ENCODE results near the gene MOGAT2. TPM values are rescaled to one million over a fixed set of nuclear protein-coding genes. Genes with fewer than 3 reads are reported as not detected.
A peak's percentile ranks its signal among the peaks of the same experiment; 100 is the strongest.

MOGAT2 gene
- total RNA-seq, 2 experiments from 2014 or later = not detected

GRCh38 chr11:75768112-75768908 is 50.7 kb downstream of the MOGAT2 start, which contains the start of gene DGAT2:
Gene DGAT2, plus strand, starts transcription at chr11:75768778. Its CDS starts 214 bp downstream, at chr11:75768992.
- Mint-ChIP-seq H3K27me3 (peaks cover 21% of the 10 kb centered on the region), H3K9me3 (no peaks in the 10 kb centered on the region), H3K4me1 (peaks cover 17% of the 10 kb centered on the region), H3K36me3 (ENCODE audit: low read depth) (no peaks in the 10 kb centered on the region), H3K4me3 (peak within 1 kb of the TSS; percentile 64), H3K27ac (peak within 1 kb of the TSS; percentile 83)
- POLR2A ChIA-PET = no interaction called here
- CTCF ChIA-PET = interaction anchor here (0.7 to 1.1 kb wide), 2 partner anchors 10 to 22 kb away, joined by 3 read pairs; no protein-coding TSS in a partner anchor
- DNase-seq = peak; percentile 71

- ChIA-PET POLR2A (no interaction called here), CTCF (interaction anchor here (0.7 to 1.1 kb wide), 2 partner anchors 11 to 21 kb away, joined by 3 read pairs; no protein-coding TSS in a partner anchor)
- H3K4me1 Mint-ChIP-seq = peaks cover 24% of the 10 kb centered on the region
- no peak for DNase-seq
- H3K9me3 Mint-ChIP-seq = no peaks in the 10 kb centered on the region
- H3K36me3 Mint-ChIP-seq (ENCODE audit: low read depth) = no peaks in the 10 kb centered on the region
- peak overlapping the region; percentile 12 for H3K4me3 Mint-ChIP-seq
- H3K27ac Mint-ChIP-seq = no peak overlapping the region
- H3K27me3 Mint-ChIP-seq = peaks cover 21% of the 10 kb centered on the region
Observed at GRCh38 chr11:75768909-75769771, 51.5 kb downstream of the MOGAT2 start.

- no peak for DNase-seq
- peaks cover 21% of the 10 kb centered on the region for H3K27me3 Mint-ChIP-seq
- H3K4me1 Mint-ChIP-seq = peaks cover 24% of the 10 kb centered on the region
- no peak overlapping the region for H3K27ac Mint-ChIP-seq
- ChIA-PET CTCF (no interaction called here), POLR2A (no interaction called here)
- H3K36me3 Mint-ChIP-seq (ENCODE audit: low read depth) = no peaks in the 10 kb centered on the region
- no peak overlapping the region for H3K4me3 Mint-ChIP-seq
- H3K9me3 Mint-ChIP-seq = no peaks in the 10 kb centered on the region
Observed at GRCh38 chr11:75770102-75770501, 52.5 kb downstream of the MOGAT2 start.

GRCh38 chr11:75771646-75772410 is 54.2 kb downstream of the MOGAT2 start:
- Mint-ChIP-seq H3K36me3 (ENCODE audit: low read depth) (no peaks in the 10 kb centered on the region), H3K4me1 (peaks cover 24% of the 10 kb centered on the region), H3K27ac (no peak overlapping the region), H3K4me3 (no peak overlapping the region), H3K9me3 (no peaks in the 10 kb centered on the region), H3K27me3 (peaks cover 21% of the 10 kb centered on the region)
- CTCF ChIA-PET = interaction anchor here (1.1 to 1.3 kb wide), 2 partner anchors 10 to 380 kb away, joined by 3 to 4 read pairs; no protein-coding TSS in a partner anchor
- DNase-seq = peak; percentile 5
- POLR2A ChIA-PET = no interaction called here

- no peaks in the 10 kb centered on the region for H3K36me3 Mint-ChIP-seq (ENCODE audit: low read depth)
- H3K9me3 Mint-ChIP-seq = no peaks in the 10 kb centered on the region
- H3K27ac Mint-ChIP-seq = peak overlapping the region; percentile 0
- H3K4me1 Mint-ChIP-seq = peaks cover 28% of the 10 kb centered on the region
- H3K4me3 Mint-ChIP-seq = no peak overlapping the region
- no peak for DNase-seq
- ChIA-PET CTCF (interaction anchor here (0.6 to 1.3 kb wide), 2 partner anchors 9 to 40 kb away, joined by 3 read pairs; no protein-coding TSS in a partner anchor), POLR2A (no interaction called here)
- H3K27me3 Mint-ChIP-seq = peaks cover 21% of the 10 kb centered on the region
Observed at GRCh38 chr11:75773595-75774353, 56.1 kb downstream of the MOGAT2 start.

- Mint-ChIP-seq H3K9me3 (no peaks in the 10 kb centered on the region), H3K27me3 (peaks cover 9% of the 10 kb centered on the region), H3K36me3 (ENCODE audit: low read depth) (no peaks in the 10 kb centered on the region), H3K27ac (no peak overlapping the region), H3K4me3 (no peak overlapping the region), H3K4me1 (peaks cover 28% of the 10 kb centered on the region)
- no peak for DNase-seq
- CTCF ChIA-PET = interaction anchor here (0.6 to 0.7 kb wide), 2 partner anchors 35 to 98 kb away, joined by 3 to 6 read pairs; no protein-coding TSS in a partner anchor
- POLR2A ChIA-PET = no interaction called here
Observed at GRCh38 chr11:75775056-75775455, 57.4 kb downstream of the MOGAT2 start.

- ChIA-PET CTCF (interaction anchor here (0.8 to 1.4 kb wide), 2 partner anchors 9 to 16 kb away, joined by 3 to 4 read pairs; no protein-coding TSS in a partner anchor), POLR2A (no interaction called here)
- H3K4me3 Mint-ChIP-seq = no peak overlapping the region
- no peak overlapping the region for H3K27ac Mint-ChIP-seq
- peaks cover 30% of the 10 kb centered on the region for H3K4me1 Mint-ChIP-seq
- no peak for DNase-seq
- H3K36me3 Mint-ChIP-seq (ENCODE audit: low read depth) = no peaks in the 10 kb centered on the region
- H3K27me3 Mint-ChIP-seq = no peaks in the 10 kb centered on the region
- no peaks in the 10 kb centered on the region for H3K9me3 Mint-ChIP-seq
Observed at GRCh38 chr11:75776546-75776945, 58.9 kb downstream of the MOGAT2 start.

GRCh38 chr11:75777461-75778110 is 59.9 kb downstream of the MOGAT2 start:
- POLR2A ChIA-PET = interaction anchor here (0.6 kb wide), 1 partner anchor 32 kb away, joined by 4 read pairs; no protein-coding TSS in a partner anchor
- CTCF ChIA-PET = interaction anchor here (0.6 to 1.4 kb wide), 4 partner anchors 8 to 878 kb away, joined by 3 to 4 read pairs (median 3); no protein-coding TSS in a partner anchor
- no peak for DNase-seq

GRCh38 chr11:75778962-75779361 is 61.3 kb downstream of the MOGAT2 start:
- no peak for DNase-seq
- POLR2A ChIA-PET = interaction anchor here (0.7 kb wide), 1 partner anchor 12 kb away, joined by 6 read pairs; no protein-coding TSS in a partner anchor
- Mint-ChIP-seq H3K36me3 (ENCODE audit: low read depth) (no peaks in the 10 kb centered on the region), H3K4me3 (no peak overlapping the region), H3K27ac (no peak overlapping the region), H3K4me1 (peaks cover 27% of the 10 kb centered on the region), H3K27me3 (no peaks in the 10 kb centered on the region), H3K9me3 (no peaks in the 10 kb centered on the region)
- CTCF ChIA-PET = interaction anchor here (0.6 to 2.5 kb wide), 3 partner anchors 12 to 69 kb away, joined by 3 to 8 read pairs (median 3); no protein-coding TSS in a partner anchor

More at GRCh38 chr11:75777461-75778110, 59.9 kb downstream of the MOGAT2 start:
- H3K27ac Mint-ChIP-seq = no peak overlapping the region
- no peaks in the 10 kb centered on the region for H3K27me3 Mint-ChIP-seq
- H3K4me3 Mint-ChIP-seq = no peak overlapping the region
- H3K9me3 Mint-ChIP-seq = no peaks in the 10 kb centered on the region
- H3K4me1 Mint-ChIP-seq = peaks cover 30% of the 10 kb centered on the region
- H3K36me3 Mint-ChIP-seq (ENCODE audit: low read depth) = no peaks in the 10 kb centered on the region

- H3K4me3 Mint-ChIP-seq = no peak overlapping the region
- H3K27ac Mint-ChIP-seq = no peak overlapping the region
- H3K27me3 Mint-ChIP-seq = no peaks in the 10 kb centered on the region
- no peak for DNase-seq
- H3K36me3 Mint-ChIP-seq (ENCODE audit: low read depth) = no peaks in the 10 kb centered on the region
- ChIA-PET CTCF (interaction anchor here (1.8 to 2.5 kb wide), 2 partner anchors 11 to 16 kb away, joined by 3 to 8 read pairs; no protein-coding TSS in a partner anchor), POLR2A (no interaction called here)
- no peaks in the 10 kb centered on the region for H3K9me3 Mint-ChIP-seq
- H3K4me1 Mint-ChIP-seq = peaks cover 27% of the 10 kb centered on the region
Observed at GRCh38 chr11:75779960-75780359, 62.3 kb downstream of the MOGAT2 start.

GRCh38 chr11:75780888-75781287 is 63.2 kb downstream of the MOGAT2 start:
- POLR2A ChIA-PET = no interaction called here
- Mint-ChIP-seq H3K9me3 (no peaks in the 10 kb centered on the region), H3K4me1 (peaks cover 27% of the 10 kb centered on the region), H3K36me3 (ENCODE audit: low read depth) (no peaks in the 10 kb centered on the region), H3K4me3 (no peak overlapping the region), H3K27me3 (no peaks in the 10 kb centered on the region), H3K27ac (no peak overlapping the region)
- CTCF ChIA-PET = no interaction called here
- DNase-seq = no peak

Data from activated CD4-positive, alpha-beta T cell treated with anti-CD3 and anti-CD28 coated beads, Interleukin-2, amount 10 ng/mL, durations not matched to agents 7 days and 5 days (primary cell).